MM.1S (cell line): ENCODE results near the gene GDPD3.

Experiments
- CTCF ChIP-seq: fragments of 300-600 bp; sonication (generic); IDR thresholded peaks from 2 replicates; pipeline ENCODE4 v1.5.1; 2016; ENCODE audit warnings: antibody characterized with exemption, low read length, mixed read lengths
- EZH2 ChIP-seq: fragments of 300-600 bp; sonication (generic); optimal IDR thresholded peaks from 2 replicates; pipeline ENCODE3; 2017; ENCODE audit warnings: low read depth, mild to moderate bottlenecking, antibody characterized with exemption, low read length, mixed read lengths
- EZH2phosphoT487 ChIP-seq: fragments of 300-600 bp; sonication (generic); IDR thresholded peaks from 2 replicates; pipeline ENCODE4 v1.6.1; 2018; ENCODE audit warnings: antibody characterized with exemption, low read length

- TF ChIP-seq CTCF, result no peak
- TF ChIP-seq EZH2phosphoT487, result no peak
- no peak for TF ChIP-seq EZH2
These were observed 4.4 kb upstream of the GDPD3 start for GRCh38 chr16:30117768-30118167.
